ENCODE measurements around the gene CACFD1. TPM values are rescaled to one million over a fixed set of nuclear protein-coding genes. Genes with fewer than 3 reads are reported as not detected.
A peak's percentile ranks its signal among the peaks of the same experiment; 100 is the strongest.

CACFD1 gene
- total and polyA plus RNA-seq, 2 of the 13 experiments (the other 11 are each of a cell fraction or from before 2014, with no cell fraction given), result 13.8 to 14.6 TPM

DNA sequence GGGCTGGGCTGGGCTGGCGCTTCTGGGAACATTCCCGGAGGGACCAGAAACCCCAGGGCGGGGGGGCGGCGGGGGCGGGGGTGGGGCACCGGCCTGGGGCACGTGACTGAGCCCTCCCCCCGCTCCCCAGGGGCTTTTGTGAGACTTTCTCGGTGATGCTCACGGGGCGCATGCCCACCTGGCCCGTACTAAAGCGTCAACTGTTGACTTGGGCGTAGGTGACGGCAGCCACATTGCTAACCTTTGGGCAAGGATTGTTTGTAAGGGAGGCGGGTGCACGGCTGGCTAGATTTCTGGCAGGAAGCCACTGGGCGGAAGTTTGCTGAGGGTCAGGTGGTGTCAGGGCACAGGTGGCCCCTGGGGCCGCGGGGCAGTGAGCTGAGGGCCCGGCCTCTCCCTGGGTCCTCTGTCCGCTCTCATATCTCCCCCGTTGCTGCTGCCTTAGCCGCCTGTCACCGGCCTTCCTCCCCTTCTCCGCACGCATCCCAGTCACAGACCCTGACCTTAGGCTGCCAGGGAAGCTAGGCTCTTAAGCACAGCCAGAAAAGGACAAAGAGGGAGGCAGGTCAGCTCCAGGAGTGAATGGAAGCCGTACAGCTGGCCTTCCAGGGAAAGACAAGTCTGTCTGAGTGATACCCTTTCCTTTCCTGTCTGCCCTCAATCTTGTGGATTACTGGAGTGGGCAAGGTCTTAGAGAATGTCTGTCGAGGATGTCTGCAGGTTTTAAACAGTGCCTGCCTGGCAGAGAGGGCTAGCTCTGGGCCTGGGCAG lies 812 bp downstream of the CACFD1 start (continued):
- TF ChIP-seq NCOR1 (IDR thresholded peaks at IDR 0.05; ENCODE audit: borderline replicate concordance, low read length) (no peak; the same call in 1 of the 2 replicates), ZNF790 (CRISPR knock-in tag; IDR thresholded peaks at IDR 0.05; ENCODE audit: borderline replicate concordance) (no peak), TBL1XR1 (IDR thresholded peaks at IDR 0.05; ENCODE audit: borderline replicate concordance, low read length, partially characterized antibody) (peak; percentile 12), CREM (IDR thresholded peaks at IDR 0.05) (peak; percentile 47; the same call in 1 of the 2 replicates), CREM (CRISPR knock-in tag; IDR thresholded peaks at IDR 0.05) (no peak), NCOA1 (CRISPR knock-in tag; IDR thresholded peaks at IDR 0.05) (no peak), MED8 (CRISPR knock-in tag; IDR thresholded peaks at IDR 0.05; ENCODE audit: insufficient replicate concordance) (peak; percentile 34), ZMYM4 (CRISPR knock-in tag; IDR thresholded peaks at IDR 0.05) (peak; percentile 43; the same call in 1 of the 2 replicates), ZBTB7A (CRISPR knock-in tag; IDR thresholded peaks at IDR 0.05) (peak; percentile 74; the same call in 1 of the 2 replicates), ZNF614 (CRISPR knock-in tag; IDR thresholded peaks at IDR 0.05; ENCODE audit: borderline replicate concordance) (no peak), ZNF274 (CRISPR knock-in tag; IDR thresholded peaks at IDR 0.05) (no peak; the same call in 1 of the 2 replicates), ZMYM2 (CRISPR knock-in tag; IDR thresholded peaks at IDR 0.05) (no peak), ISX (CRISPR knock-in tag; conservative IDR thresholded peaks at IDR 0.05) (no peak), ZNF230 (CRISPR knock-in tag; IDR thresholded peaks at IDR 0.05) (0 out of 2 replicates have a peak, but pooled peaks have one; percentile 28)
- TF ChIP-seq, protein P1, sequence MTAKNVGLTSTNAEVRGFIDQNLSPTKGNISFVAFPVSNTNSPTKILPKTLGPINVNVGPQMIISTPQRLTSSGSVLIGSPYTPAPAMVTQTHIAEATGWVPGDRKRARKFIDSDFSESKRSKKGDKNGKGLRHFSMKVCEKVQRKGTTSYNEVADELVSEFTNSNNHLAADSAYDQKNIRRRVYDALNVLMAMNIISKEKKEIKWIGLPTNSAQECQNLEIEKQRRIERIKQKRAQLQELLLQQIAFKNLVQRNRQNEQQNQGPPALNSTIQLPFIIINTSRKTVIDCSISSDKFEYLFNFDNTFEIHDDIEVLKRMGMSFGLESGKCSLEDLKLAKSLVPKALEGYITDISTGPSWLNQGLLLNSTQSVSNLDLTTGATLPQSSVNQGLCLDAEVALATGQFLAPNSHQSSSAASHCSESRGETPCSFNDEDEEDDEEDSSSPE (CRISPR knock-in tag; IDR thresholded peaks at IDR 0.05), result no peak
- TF ChIP-seq, protein P2, sequence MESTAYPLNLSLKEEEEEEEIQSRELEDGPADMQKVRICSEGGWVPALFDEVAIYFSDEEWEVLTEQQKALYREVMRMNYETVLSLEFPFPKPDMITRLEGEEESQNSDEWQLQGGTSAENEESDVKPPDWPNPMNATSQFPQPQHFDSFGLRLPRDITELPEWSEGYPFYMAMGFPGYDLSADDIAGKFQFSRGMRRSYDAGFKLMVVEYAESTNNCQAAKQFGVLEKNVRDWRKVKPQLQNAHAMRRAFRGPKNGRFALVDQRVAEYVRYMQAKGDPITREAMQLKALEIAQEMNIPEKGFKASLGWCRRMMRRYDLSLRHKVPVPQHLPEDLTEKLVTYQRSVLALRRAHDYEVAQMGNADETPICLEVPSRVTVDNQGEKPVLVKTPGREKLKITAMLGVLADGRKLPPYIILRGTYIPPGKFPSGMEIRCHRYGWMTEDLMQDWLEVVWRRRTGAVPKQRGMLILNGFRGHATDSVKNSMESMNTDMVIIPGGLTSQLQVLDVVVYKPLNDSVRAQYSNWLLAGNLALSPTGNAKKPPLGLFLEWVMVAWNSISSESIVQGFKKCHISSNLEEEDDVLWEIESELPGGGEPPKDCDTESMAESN (CRISPR knock-in tag; conservative IDR thresholded peaks at IDR 0.05), result 0 out of 2 replicates have a peak, but pooled peaks have one; percentile 28
- TF ChIP-seq, protein P3, sequence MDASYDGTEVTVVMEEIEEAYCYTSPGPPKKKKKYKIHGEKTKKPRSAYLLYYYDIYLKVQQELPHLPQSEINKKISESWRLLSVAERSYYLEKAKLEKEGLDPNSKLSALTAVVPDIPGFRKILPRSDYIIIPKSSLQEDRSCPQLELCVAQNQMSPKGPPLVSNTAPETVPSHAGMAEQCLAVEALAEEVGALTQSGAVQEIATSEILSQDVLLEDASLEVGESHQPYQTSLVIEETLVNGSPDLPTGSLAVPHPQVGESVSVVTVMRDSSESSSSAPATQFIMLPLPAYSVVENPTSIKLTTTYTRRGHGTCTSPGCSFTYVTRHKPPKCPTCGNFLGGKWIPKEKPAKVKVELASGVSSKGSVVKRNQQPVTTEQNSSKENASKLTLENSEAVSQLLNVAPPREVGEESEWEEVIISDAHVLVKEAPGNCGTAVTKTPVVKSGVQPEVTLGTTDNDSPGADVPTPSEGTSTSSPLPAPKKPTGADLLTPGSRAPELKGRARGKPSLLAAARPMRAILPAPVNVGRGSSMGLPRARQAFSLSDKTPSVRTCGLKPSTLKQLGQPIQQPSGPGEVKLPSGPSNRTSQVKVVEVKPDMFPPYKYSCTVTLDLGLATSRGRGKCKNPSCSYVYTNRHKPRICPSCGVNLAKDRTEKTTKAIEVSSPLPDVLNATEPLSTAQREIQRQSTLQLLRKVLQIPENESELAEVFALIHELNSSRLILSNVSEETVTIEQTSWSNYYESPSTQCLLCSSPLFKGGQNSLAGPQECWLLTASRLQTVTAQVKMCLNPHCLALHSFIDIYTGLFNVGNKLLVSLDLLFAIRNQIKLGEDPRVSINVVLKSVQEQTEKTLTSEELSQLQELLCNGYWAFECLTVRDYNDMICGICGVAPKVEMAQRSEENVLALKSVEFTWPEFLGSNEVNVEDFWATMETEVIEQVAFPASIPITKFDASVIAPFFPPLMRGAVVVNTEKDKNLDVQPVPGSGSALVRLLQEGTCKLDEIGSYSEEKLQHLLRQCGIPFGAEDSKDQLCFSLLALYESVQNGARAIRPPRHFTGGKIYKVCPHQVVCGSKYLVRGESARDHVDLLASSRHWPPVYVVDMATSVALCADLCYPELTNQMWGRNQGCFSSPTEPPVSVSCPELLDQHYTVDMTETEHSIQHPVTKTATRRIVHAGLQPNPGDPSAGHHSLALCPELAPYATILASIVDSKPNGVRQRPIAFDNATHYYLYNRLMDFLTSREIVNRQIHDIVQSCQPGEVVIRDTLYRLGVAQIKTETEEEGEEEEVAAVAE (CRISPR knock-in tag; IDR thresholded peaks at IDR 0.05; ENCODE audit: borderline replicate concordance), result peak; percentile 34; the same call in 1 of the 2 replicates
- TF ChIP-seq, protein P4, sequence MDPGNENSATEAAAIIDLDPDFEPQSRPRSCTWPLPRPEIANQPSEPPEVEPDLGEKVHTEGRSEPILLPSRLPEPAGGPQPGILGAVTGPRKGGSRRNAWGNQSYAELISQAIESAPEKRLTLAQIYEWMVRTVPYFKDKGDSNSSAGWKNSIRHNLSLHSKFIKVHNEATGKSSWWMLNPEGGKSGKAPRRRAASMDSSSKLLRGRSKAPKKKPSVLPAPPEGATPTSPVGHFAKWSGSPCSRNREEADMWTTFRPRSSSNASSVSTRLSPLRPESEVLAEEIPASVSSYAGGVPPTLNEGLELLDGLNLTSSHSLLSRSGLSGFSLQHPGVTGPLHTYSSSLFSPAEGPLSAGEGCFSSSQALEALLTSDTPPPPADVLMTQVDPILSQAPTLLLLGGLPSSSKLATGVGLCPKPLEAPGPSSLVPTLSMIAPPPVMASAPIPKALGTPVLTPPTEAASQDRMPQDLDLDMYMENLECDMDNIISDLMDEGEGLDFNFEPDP (CRISPR knock-in tag; conservative IDR thresholded peaks at IDR 0.05), result no peak
- TF ChIP-seq, protein P5, sequence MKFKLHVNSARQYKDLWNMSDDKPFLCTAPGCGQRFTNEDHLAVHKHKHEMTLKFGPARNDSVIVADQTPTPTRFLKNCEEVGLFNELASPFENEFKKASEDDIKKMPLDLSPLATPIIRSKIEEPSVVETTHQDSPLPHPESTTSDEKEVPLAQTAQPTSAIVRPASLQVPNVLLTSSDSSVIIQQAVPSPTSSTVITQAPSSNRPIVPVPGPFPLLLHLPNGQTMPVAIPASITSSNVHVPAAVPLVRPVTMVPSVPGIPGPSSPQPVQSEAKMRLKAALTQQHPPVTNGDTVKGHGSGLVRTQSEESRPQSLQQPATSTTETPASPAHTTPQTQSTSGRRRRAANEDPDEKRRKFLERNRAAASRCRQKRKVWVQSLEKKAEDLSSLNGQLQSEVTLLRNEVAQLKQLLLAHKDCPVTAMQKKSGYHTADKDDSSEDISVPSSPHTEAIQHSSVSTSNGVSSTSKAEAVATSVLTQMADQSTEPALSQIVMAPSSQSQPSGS (CRISPR knock-in tag; IDR thresholded peaks at IDR 0.05), result peak; percentile 79

Data from HepG2 (cell line).